NCI-H774 (cell line): ENCODE results near the gene DLX2.
"Not testable (repeated sequence)": the region's sequence is repeated elsewhere in the genome, so short reads cannot be mapped to it uniquely, and the experiment has no call there.

Source experiments
- DNase-seq: peaks from one replicate; lab custom pipeline; 2025; lab: John Stamatoyannopoulos, UW

Gene DLX2

GRCh38 chr2:172102391-172103359 is at the start of gene DLX2:
Gene DLX2, minus strand, starts transcription at chr2:172102900. Its CDS starts 362 bp downstream, at chr2:172102538.
- peak; percentile 96 for DNase-seq

- DNase-seq = no peak
These were observed 45.4 kb upstream of the DLX2 start for GRCh38 chr2:172147944-172148650.

GRCh38 chr2:172143817-172144216 is 41.1 kb upstream of the DLX2 start:
- no peak for DNase-seq

- DNase-seq = not testable (repeated sequence)
These were observed 36.0 kb upstream of the DLX2 start for GRCh38 chr2:172138727-172139126.

GRCh38 chr2:172137943-172138342 is 35.2 kb upstream of the DLX2 start:
- DNase-seq = no peak

- DNase-seq = no peak
These were observed 34.4 kb upstream of the DLX2 start for GRCh38 chr2:172137109-172137508.

GRCh38 chr2:172135446-172135845 is 32.7 kb upstream of the DLX2 start:
- DNase-seq = no peak

- DNase-seq = no peak
These were observed 31.6 kb upstream of the DLX2 start for GRCh38 chr2:172134270-172134669.

- DNase-seq = no peak
These were observed 29.2 kb upstream of the DLX2 start for GRCh38 chr2:172131713-172132555.

- no peak for DNase-seq
These were observed 26.7 kb upstream of the DLX2 start for GRCh38 chr2:172129404-172129803.

GRCh38 chr2:172128484-172128883 is 25.8 kb upstream of the DLX2 start:
- DNase-seq = no peak

- DNase-seq = no peak
These were observed 17.4 kb upstream of the DLX2 start for GRCh38 chr2:172120118-172120517.

GRCh38 chr2:172119089-172119488 is 16.4 kb upstream of the DLX2 start:
- no peak for DNase-seq

GRCh38 chr2:172116107-172116506 is 13.4 kb upstream of the DLX2 start:
- no peak for DNase-seq

- no peak for DNase-seq
These were observed 11.9 kb upstream of the DLX2 start for GRCh38 chr2:172114579-172114978.

- not testable (repeated sequence) for DNase-seq
These were observed 11.5 kb upstream of the DLX2 start for GRCh38 chr2:172114176-172114575.

GRCh38 chr2:172113617-172114016 is 10.9 kb upstream of the DLX2 start:
- no peak for DNase-seq

GRCh38 chr2:172109988-172110811 is 7.5 kb upstream of the DLX2 start:
- no peak for DNase-seq

- no peak for DNase-seq
These were observed 6.7 kb upstream of the DLX2 start for GRCh38 chr2:172109256-172109987.

GRCh38 chr2:172108587-172108930 is 5.9 kb upstream of the DLX2 start:
- no peak for DNase-seq
